ENCODE data around the gene OR11A1. TPM values are rescaled to one million over a fixed set of nuclear protein-coding genes. Genes with fewer than 3 reads are reported as not detected.

The OR11A1 gene
- total RNA-seq, 1 donor from 2014 or later = not detected

DNA sequence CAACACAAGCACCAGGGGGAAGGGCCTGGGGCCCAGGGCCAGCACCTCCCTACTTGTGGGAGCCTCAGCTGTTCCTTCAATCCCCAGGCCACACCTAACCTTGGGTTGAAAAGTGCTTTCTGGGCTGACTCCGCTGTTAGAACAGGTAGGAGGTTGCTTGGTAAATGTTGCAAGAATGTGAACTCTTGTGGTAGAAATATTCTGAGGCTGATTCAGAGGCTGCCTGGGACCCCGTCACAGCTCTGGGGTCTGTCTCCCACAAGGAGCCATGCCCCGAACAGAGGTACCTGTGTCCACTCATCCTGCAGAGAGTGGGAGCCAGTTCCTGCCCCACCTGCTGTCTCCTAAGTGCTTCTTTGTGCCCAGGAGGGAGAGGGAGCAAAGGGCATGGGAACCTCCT, 45.3 kb upstream of the OR11A1 start:
- H3K4me3 ChIP-seq (ENCODE audit: low read depth, low read length) = no peak overlapping the region
- no peak for DNase-seq (ENCODE audit: low read depth)
- no peaks in the 10 kb centered on the region for H3K27me3 ChIP-seq (ENCODE audit: control insufficient read depth, insufficient read depth, low read length)
- no peaks in the 10 kb centered on the region for H3K36me3 ChIP-seq (ENCODE audit: control insufficient read depth, insufficient read depth, low read length)
- TF ChIP-seq, protein P1, sequence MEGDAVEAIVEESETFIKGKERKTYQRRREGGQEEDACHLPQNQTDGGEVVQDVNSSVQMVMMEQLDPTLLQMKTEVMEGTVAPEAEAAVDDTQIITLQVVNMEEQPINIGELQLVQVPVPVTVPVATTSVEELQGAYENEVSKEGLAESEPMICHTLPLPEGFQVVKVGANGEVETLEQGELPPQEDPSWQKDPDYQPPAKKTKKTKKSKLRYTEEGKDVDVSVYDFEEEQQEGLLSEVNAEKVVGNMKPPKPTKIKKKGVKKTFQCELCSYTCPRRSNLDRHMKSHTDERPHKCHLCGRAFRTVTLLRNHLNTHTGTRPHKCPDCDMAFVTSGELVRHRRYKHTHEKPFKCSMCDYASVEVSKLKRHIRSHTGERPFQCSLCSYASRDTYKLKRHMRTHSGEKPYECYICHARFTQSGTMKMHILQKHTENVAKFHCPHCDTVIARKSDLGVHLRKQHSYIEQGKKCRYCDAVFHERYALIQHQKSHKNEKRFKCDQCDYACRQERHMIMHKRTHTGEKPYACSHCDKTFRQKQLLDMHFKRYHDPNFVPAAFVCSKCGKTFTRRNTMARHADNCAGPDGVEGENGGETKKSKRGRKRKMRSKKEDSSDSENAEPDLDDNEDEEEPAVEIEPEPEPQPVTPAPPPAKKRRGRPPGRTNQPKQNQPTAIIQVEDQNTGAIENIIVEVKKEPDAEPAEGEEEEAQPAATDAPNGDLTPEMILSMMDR (IDR thresholded peaks at IDR 0.05; ENCODE audit: insufficient read depth, low read length, poor library complexity, severe bottlenecking) = no peak

DNA sequence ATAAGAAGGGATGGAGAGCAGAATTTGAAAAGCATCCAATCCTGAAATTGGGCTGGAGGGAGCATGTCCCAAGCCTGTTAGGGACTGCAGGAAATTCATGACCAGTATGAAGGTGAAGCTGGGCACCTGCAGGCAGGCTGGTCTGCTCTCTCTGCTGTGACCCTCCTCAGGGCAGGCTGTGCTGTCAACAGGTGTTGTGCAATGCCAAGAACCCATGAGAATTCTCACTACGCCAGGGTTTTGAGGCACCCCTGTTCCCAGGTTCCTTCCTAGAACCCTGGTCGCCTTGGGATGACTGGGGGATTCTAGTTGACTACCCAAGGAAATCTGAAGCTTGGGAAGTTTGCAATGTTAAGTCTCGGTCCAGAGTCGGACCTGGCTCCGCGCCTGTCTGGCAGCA, 44.2 kb upstream of the OR11A1 start:
- Histone ChIP-seq H3K27me3 (ENCODE audit: control insufficient read depth, insufficient read depth, low read length) (no peaks in the 10 kb centered on the region), H3K4me3 (ENCODE audit: low read depth, low read length) (no peak overlapping the region), H3K36me3 (ENCODE audit: control insufficient read depth, insufficient read depth, low read length) (no peaks in the 10 kb centered on the region)
- TF ChIP-seq, protein P1 (IDR thresholded peaks at IDR 0.05; ENCODE audit: insufficient read depth, low read length, poor library complexity, severe bottlenecking) = no peak
- DNase-seq (ENCODE audit: low read depth) = no peak

DNA sequence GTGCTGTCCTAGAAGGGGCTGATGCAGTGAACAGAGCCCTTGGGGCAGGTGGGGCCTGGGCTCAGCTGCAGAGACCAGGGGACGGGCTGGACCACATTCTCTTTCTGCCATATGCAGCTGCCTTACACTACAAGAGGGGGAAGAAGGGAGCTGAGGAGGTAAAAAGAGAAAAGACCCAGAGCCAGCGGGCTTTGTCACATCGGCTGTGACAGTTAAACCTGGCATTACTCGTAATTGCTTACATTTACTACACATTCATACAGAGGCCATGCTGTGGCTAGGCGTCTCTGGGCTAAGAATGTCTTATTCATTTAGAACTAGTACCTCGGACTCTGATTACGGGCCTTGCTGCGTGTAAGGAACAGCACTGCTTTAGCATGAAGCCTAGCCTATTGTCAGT, 43.7 kb upstream of the OR11A1 start:
- TF ChIP-seq, protein P1 (IDR thresholded peaks at IDR 0.05; ENCODE audit: insufficient read depth, low read length, poor library complexity, severe bottlenecking) = no peak
- no peak for DNase-seq (ENCODE audit: low read depth)
- Histone ChIP-seq H3K4me3 (ENCODE audit: low read depth, low read length) (no peak overlapping the region), H3K36me3 (ENCODE audit: control insufficient read depth, insufficient read depth, low read length) (no peaks in the 10 kb centered on the region), H3K27me3 (ENCODE audit: control insufficient read depth, insufficient read depth, low read length) (no peaks in the 10 kb centered on the region)

DNA sequence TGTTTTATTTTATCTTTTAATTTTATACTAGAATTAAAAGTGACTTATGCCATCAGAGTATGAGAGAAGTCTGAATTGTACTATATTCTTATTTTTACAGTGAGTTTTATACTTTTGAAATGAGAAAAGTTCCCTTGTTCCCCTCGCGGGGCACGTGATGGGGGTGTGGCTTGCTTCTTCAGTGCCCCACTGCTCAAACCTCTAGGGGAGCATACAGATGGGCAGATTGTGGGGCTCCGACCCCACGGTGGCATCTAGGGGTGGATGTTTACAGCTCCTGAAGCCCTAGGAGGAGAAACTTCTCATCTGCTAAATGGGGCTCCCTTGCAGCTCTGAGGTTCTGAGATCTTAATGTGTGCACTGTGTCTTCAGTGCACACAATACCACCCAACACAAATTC, 42.8 kb upstream of the OR11A1 start:
- DNase-seq (ENCODE audit: low read depth) = no peak
- Histone ChIP-seq H3K36me3 (ENCODE audit: control insufficient read depth, insufficient read depth, low read length) (no peaks in the 10 kb centered on the region), H3K27me3 (ENCODE audit: control insufficient read depth, insufficient read depth, low read length) (no peaks in the 10 kb centered on the region), H3K4me3 (ENCODE audit: low read depth, low read length) (no peak overlapping the region)
- TF ChIP-seq, protein P1 (IDR thresholded peaks at IDR 0.05; ENCODE audit: insufficient read depth, low read length, poor library complexity, severe bottlenecking) = no peak

DNA sequence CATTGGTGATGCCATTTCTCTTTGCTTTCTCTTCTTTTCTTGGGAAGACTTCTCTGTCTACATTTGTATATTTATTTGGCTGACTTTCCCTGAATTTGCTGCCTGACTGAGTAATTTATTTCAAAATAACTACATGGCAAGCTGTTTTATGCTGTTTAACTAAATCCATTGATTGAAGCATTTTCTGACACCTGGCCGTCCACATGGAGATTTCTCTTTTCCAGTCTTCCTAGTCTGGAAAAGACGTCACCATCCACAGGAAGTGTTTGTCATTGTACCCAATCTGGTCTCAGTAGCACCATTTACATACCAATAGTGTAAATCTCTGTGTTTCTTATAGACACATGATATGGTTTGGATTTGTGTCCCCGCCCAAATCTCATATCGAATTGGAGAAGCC, 40.1 kb upstream of the OR11A1 start:
- H3K36me3 ChIP-seq (ENCODE audit: control insufficient read depth, insufficient read depth, low read length) = no peaks in the 10 kb centered on the region
- no peak for DNase-seq (ENCODE audit: low read depth)
- TF ChIP-seq, protein P1 (IDR thresholded peaks at IDR 0.05; ENCODE audit: insufficient read depth, low read length, poor library complexity, severe bottlenecking) = no peak
- H3K27me3 ChIP-seq (ENCODE audit: control insufficient read depth, insufficient read depth, low read length) = no peaks in the 10 kb centered on the region
- no peak overlapping the region for H3K4me3 ChIP-seq (ENCODE audit: low read depth, low read length)

DNA sequence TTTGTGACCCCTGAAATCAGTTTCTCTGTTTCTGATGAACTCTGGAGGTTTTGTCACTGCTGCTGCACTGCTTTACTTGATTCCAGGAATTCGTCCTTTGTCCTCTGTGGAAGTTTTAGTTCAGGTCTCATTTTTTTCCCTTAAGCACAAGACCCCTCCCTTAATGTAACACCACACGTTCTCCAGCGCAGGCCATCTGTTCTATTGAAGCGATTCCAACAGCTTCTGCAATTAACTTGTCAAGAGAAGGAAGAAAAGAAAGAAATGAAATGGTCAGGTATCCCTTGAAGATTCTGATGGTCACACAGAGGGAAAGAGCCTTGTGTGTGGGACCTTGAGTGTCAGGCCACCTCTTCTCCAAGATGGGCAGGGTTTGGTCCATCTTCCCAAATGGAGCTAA, 38.7 kb upstream of the OR11A1 start:
- H3K4me3 ChIP-seq (ENCODE audit: low read depth, low read length) = no peak overlapping the region
- no peaks in the 10 kb centered on the region for H3K36me3 ChIP-seq (ENCODE audit: control insufficient read depth, insufficient read depth, low read length)
- no peak for DNase-seq (ENCODE audit: low read depth)
- TF ChIP-seq, protein P1 (IDR thresholded peaks at IDR 0.05; ENCODE audit: insufficient read depth, low read length, poor library complexity, severe bottlenecking) = no peak
- H3K27me3 ChIP-seq (ENCODE audit: control insufficient read depth, insufficient read depth, low read length) = no peaks in the 10 kb centered on the region
